H7 (cell line): ENCODE data around the gene KDM4C. TPM values are rescaled to one million over a fixed set of nuclear protein-coding genes. Genes with fewer than 3 reads are reported as not detected.
"Not testable (repeated sequence)": the region's sequence is repeated elsewhere in the genome, so short reads cannot be mapped to it uniquely, and the experiment has no call there.

Source experiments
- DNase-seq: peaks from one replicate; pipeline ENCODE4 v3.0.0; 2012
- H3K27me3 ChIP-seq: 2 replicates; pipeline ENCODE4 v1.6.0; 2011; ENCODE audit warnings: mild to moderate bottlenecking, low read length; ENCODE audit not compliant: control insufficient read depth, insufficient read depth
- H3K36me3 ChIP-seq: replicated peaks from 2 replicates; pipeline ENCODE4 v1.5.1; 2011; ENCODE audit warnings: low read length; ENCODE audit not compliant: control insufficient read depth, insufficient read depth
- H3K4me3 ChIP-seq: 2 replicates; pipeline ENCODE4 v1.5.1; 2011; ENCODE audit warnings: low read depth, mild to moderate bottlenecking, control low read depth, low read length, moderate library complexity; ENCODE audit not compliant: insufficient read depth
- total RNA-seq: library from RNA; depleted of rRNA; stranded (reverse); fragments of >200 nt; shearing (Covaris generic); gene quantifications from 2 replicates; pipeline ENCODE4 v1.2.3, GENCODE V29; 2014

KDM4C gene
- total RNA-seq, 1 experiment from 2014 or later: 20.9 TPM

- Histone ChIP-seq H3K36me3 (no peaks in the 10 kb centered on the region; the same call in none of the 2 replicates), H3K27me3 (no peaks in the 10 kb centered on the region), H3K4me3 (no peak overlapping the region)
These were observed 251.3 kb downstream of the KDM4C start for GRCh38 chr9:7009065-7009464.

GRCh38 chr9:7011395-7012067 lies 253.8 kb downstream of the KDM4C start:
- no peak for DNase-seq
- no peaks in the 10 kb centered on the region for H3K27me3 ChIP-seq
- no peak overlapping the region for H3K4me3 ChIP-seq
- no peaks in the 10 kb centered on the region; the same call in none of the 2 replicates for H3K36me3 ChIP-seq

More at GRCh38 chr9:7009065-7009464, 251.3 kb downstream of the KDM4C start:
- no peak for DNase-seq

- Histone ChIP-seq H3K4me3 (no peak overlapping the region), H3K27me3 (no peaks in the 10 kb centered on the region), H3K36me3 (no peaks in the 10 kb centered on the region; the same call in 1 of the 2 replicates)
- DNase-seq: no peak
These were observed 270.2 kb downstream of the KDM4C start for GRCh38 chr9:7027996-7028395.

- no peak overlapping the region for H3K4me3 ChIP-seq
- H3K27me3 ChIP-seq: no peaks in the 10 kb centered on the region
- no peaks in the 10 kb centered on the region; the same call in 1 of the 2 replicates for H3K36me3 ChIP-seq
- no peak for DNase-seq
These were observed 270.8 kb downstream of the KDM4C start for GRCh38 chr9:7028591-7028990.

GRCh38 chr9:7030943-7031342 lies 273.2 kb downstream of the KDM4C start:
- not testable (repeated sequence) for DNase-seq, H3K4me3 ChIP-seq, H3K27me3 ChIP-seq, H3K36me3 ChIP-seq

GRCh38 chr9:7033076-7034045 lies 275.6 kb downstream of the KDM4C start:
- Histone ChIP-seq H3K27me3 (no peaks in the 10 kb centered on the region), H3K4me3 (no peak overlapping the region), H3K36me3 (no peaks in the 10 kb centered on the region; the same call in 1 of the 2 replicates)
- no peak for DNase-seq

- no peaks in the 10 kb centered on the region for H3K36me3 ChIP-seq
- H3K27me3 ChIP-seq: no peaks in the 10 kb centered on the region
- DNase-seq: no peak
- no peak overlapping the region for H3K4me3 ChIP-seq
These were observed 279.4 kb downstream of the KDM4C start for GRCh38 chr9:7037176-7037575.

- Histone ChIP-seq H3K27me3 (no peaks in the 10 kb centered on the region), H3K36me3 (no peaks in the 10 kb centered on the region), H3K4me3 (no peak overlapping the region)
- DNase-seq: no peak
These were observed 284.4 kb downstream of the KDM4C start for GRCh38 chr9:7042124-7042523.

GRCh38 chr9:7045361-7045760 lies 287.6 kb downstream of the KDM4C start:
- DNase-seq: no peak
- no peak overlapping the region for H3K4me3 ChIP-seq
- no peaks in the 10 kb centered on the region for H3K36me3 ChIP-seq
- no peaks in the 10 kb centered on the region for H3K27me3 ChIP-seq

- Histone ChIP-seq H3K36me3 (no peaks in the 10 kb centered on the region), H3K27me3 (no peaks in the 10 kb centered on the region), H3K4me3 (no peak overlapping the region)
- no peak for DNase-seq
These were observed 293.9 kb downstream of the KDM4C start for GRCh38 chr9:7051711-7052110.

- no peak for DNase-seq
- no peak overlapping the region for H3K4me3 ChIP-seq
These were observed 296.1 kb downstream of the KDM4C start for GRCh38 chr9:7053903-7054302.

GRCh38 chr9:7055171-7055903 lies 297.6 kb downstream of the KDM4C start:
- no peak overlapping the region for H3K4me3 ChIP-seq
- no peaks in the 10 kb centered on the region for H3K27me3 ChIP-seq
- no peaks in the 10 kb centered on the region for H3K36me3 ChIP-seq
- DNase-seq: no peak

More at GRCh38 chr9:7053903-7054302, 296.1 kb downstream of the KDM4C start:
- Histone ChIP-seq H3K27me3 (no peaks in the 10 kb centered on the region), H3K36me3 (no peaks in the 10 kb centered on the region)

- Histone ChIP-seq H3K36me3 (no peaks in the 10 kb centered on the region), H3K27me3 (no peaks in the 10 kb centered on the region), H3K4me3 (no peak overlapping the region)
- DNase-seq: no peak
These were observed 298.5 kb downstream of the KDM4C start for GRCh38 chr9:7056254-7056653.

GRCh38 chr9:7058473-7058872 lies 300.7 kb downstream of the KDM4C start:
- DNase-seq: no peak
- no peak overlapping the region for H3K4me3 ChIP-seq
- H3K27me3 ChIP-seq: no peaks in the 10 kb centered on the region
- H3K36me3 ChIP-seq: no peaks in the 10 kb centered on the region
